Measurements from ENCODE around the gene BTBD16. TPM values are rescaled to one million over a fixed set of nuclear protein-coding genes. Genes with fewer than 3 reads are reported as not detected.

The BTBD16 gene
- polyA plus RNA-seq (2014; cell fraction: cytosol; rRNA removed): not detected in 2 replicates
- not detected in 2 replicates for polyA plus RNA-seq (2014; cell fraction: nucleus; rRNA removed)

GRCh38 chr10:122271076-122271475 lies at the start of gene BTBD16:
Gene BTBD16, plus strand, starts transcription at chr10:122271296. Its CDS starts 3,786 bp downstream, at chr10:122275082.
- no peak for DNase-seq (ENCODE audit: low spot score)

- DNase-seq (ENCODE audit: low spot score): no peak
Measured at GRCh38 chr10:122221958-122222357, 49.1 kb upstream of the BTBD16 start.

GRCh38 chr10:122222638-122223037 lies 48.5 kb upstream of the BTBD16 start:
- DNase-seq (ENCODE audit: low spot score): no peak

- no peak for DNase-seq (ENCODE audit: low spot score)
Measured at GRCh38 chr10:122224159-122224558, 46.9 kb upstream of the BTBD16 start.

- DNase-seq (ENCODE audit: low spot score): no peak
Measured at GRCh38 chr10:122225330-122225729, 45.8 kb upstream of the BTBD16 start.

- no peak for DNase-seq (ENCODE audit: low spot score)
Measured at GRCh38 chr10:122227754-122228153, 43.3 kb upstream of the BTBD16 start.

GRCh38 chr10:122229666-122230065 lies 41.4 kb upstream of the BTBD16 start:
- peak; percentile 75 for DNase-seq (ENCODE audit: low spot score)

- DNase-seq (ENCODE audit: low spot score): no peak
Measured at GRCh38 chr10:122230222-122230621, 40.9 kb upstream of the BTBD16 start.

- DNase-seq (ENCODE audit: low spot score): no peak
Measured at GRCh38 chr10:122232769-122233168, 38.3 kb upstream of the BTBD16 start.

GRCh38 chr10:122233857-122234348 lies 37.2 kb upstream of the BTBD16 start:
- peak; percentile 42 for DNase-seq (ENCODE audit: low spot score)

- peak; percentile 56 for DNase-seq (ENCODE audit: low spot score)
Measured at GRCh38 chr10:122234416-122234815, 36.7 kb upstream of the BTBD16 start.

- DNase-seq (ENCODE audit: low spot score): peak; percentile 94
Measured at GRCh38 chr10:122236690-122237306, 34.3 kb upstream of the BTBD16 start.

- DNase-seq (ENCODE audit: low spot score): no peak
Measured at GRCh38 chr10:122237331-122237990, 33.6 kb upstream of the BTBD16 start.

- DNase-seq (ENCODE audit: low spot score): no peak
Measured at GRCh38 chr10:122239578-122240257, 31.4 kb upstream of the BTBD16 start.

GRCh38 chr10:122240401-122240800 lies 30.7 kb upstream of the BTBD16 start:
- no peak for DNase-seq (ENCODE audit: low spot score)

- DNase-seq (ENCODE audit: low spot score): no peak
Measured at GRCh38 chr10:122241836-122242235, 29.3 kb upstream of the BTBD16 start.

GRCh38 chr10:122243550-122243949 lies 27.5 kb upstream of the BTBD16 start:
- DNase-seq (ENCODE audit: low spot score): no peak

GRCh38 chr10:122244001-122244975 lies 26.8 kb upstream of the BTBD16 start:
- DNase-seq (ENCODE audit: low spot score): no peak

GRCh38 chr10:122245136-122245535 lies 26.0 kb upstream of the BTBD16 start:
- DNase-seq (ENCODE audit: low spot score): no peak

GRCh38 chr10:122245897-122246296 lies 25.2 kb upstream of the BTBD16 start:
- no peak for DNase-seq (ENCODE audit: low spot score)

GRCh38 chr10:122246830-122247520 lies 24.1 kb upstream of the BTBD16 start:
- no peak for DNase-seq (ENCODE audit: low spot score)

All from SK-N-DZ (cell line).